Gastrocnemius medialis (tissue), 4 donors: ENCODE results near the gene ATG9A. TPM values are rescaled to one million over a fixed set of nuclear protein-coding genes. Genes with fewer than 3 reads are reported as not detected.

Source experiments
- ATAC-seq, 2 donors: fragments of 150-250 bp; one replicate each; pipeline ENCODE4 v1.9.1; 2016
- DNase-seq, 2 donors: peaks; one replicate each; pipeline ENCODE4 v3.0.0-alpha.2; 2019
- H3K27ac ChIP-seq, 4 donors: fragments of 200-600 bp; sonication (generic); 1 replicate in 1 of 4; 2 replicates in 3 of 4; pipeline ENCODE4 v1.5.1; 2016 to 2018; ENCODE audit warnings: mild to moderate bottlenecking in 2 of 4, moderate library complexity in 1 of 4
- H3K27me3 ChIP-seq, 3 donors: fragments of 200-600 bp; sonication (generic) in 2 of 3; 1 replicate in 1 of 3; 2 replicates in 2 of 3; pipeline versions ENCODE4 v1.5.1 to v1.6.0; 2016 to 2019; ENCODE audit warnings: mild to moderate bottlenecking in 1 of 3, moderate library complexity in 1 of 3
- H3K36me3 ChIP-seq, 2 donors: fragments of 200-600 bp; sonication (generic) in 1 of 2; one replicate each; pipeline ENCODE4 v1.5.1; 2017 to 2018
- H3K4me1 ChIP-seq, 2 donors: fragments of 200-600 bp; sonication (generic) in 1 of 2; one replicate each; pipeline ENCODE4 v1.5.1; 2016 to 2017; ENCODE audit warnings: mild to moderate bottlenecking in 2 of 2
- H3K4me3 ChIP-seq, 4 donors: fragments of 200-600 bp; sonication (generic) in 3 of 4; 1 replicate in 1 of 4; 2 replicates in 3 of 4; pipeline ENCODE4 v1.5.1; 2016 to 2019; ENCODE audit warnings: mild to moderate bottlenecking in 2 of 4
- H3K9me3 ChIP-seq, 3 donors: fragments of 200-600 bp; sonication (generic) in 2 of 3; 1 replicate in 1 of 3; 2 replicates in 2 of 3; pipeline ENCODE4 v1.5.1; 2016 to 2019
- POLR2A ChIP-seq, 2 donors: fragments of 450-650 bp; IDR thresholded peaks; one replicate each; pipeline ENCODE4 v1.6.1; 2017; ENCODE audit warnings: antibody characterized with exemption in 2 of 2, mild to moderate bottlenecking in 2 of 2, moderate library complexity in 2 of 2
- in situ Hi-C, 4 donors: fragments of 200-750 bp; cut with MboI; loops; one replicate each; pipeline versions ENCODE4 v1.15.0 to v1.8.0; 2017; ENCODE audit warnings: low sequenced_read_pairs in 4 of 4
- intact Hi-C: fragments of 100-400 bp; cut with DNase I; formaldehyde crosslinking; loops from one replicate; pipeline ENCODE4 v1.15.1; 2023; ENCODE audit warnings: low total_unique reads
- total RNA-seq, 4 donors: library from RNA; depleted of rRNA; stranded (reverse); fragments of >200 nt; gene quantifications; one replicate each; pipeline versions ENCODE4 v1.1.0 to v1.2.3, GENCODE V29; 2016
- TF ChIP-seq, protein P1 (sequence below), 5 experiments: fragments of 450-650 bp in 3 of 5; fragments of 200-600 bp in 2 of 5; sonication (generic) in 2 of 5; IDR thresholded peaks in 4 of 5; conservative IDR thresholded peaks in 1 of 5; 1 replicate in 4 of 5; 2 replicates in 1 of 5; pipeline ENCODE4 v1.5.1; 2016 to 2019; ENCODE audit warnings: antibody characterized with exemption in 5 of 5, mild to moderate bottlenecking in 3 of 5, moderate library complexity in 3 of 5

ATG9A gene
- total RNA-seq, 4 donors from 2014 or later, result 111 to 208 (median 176) TPM

DNA sequence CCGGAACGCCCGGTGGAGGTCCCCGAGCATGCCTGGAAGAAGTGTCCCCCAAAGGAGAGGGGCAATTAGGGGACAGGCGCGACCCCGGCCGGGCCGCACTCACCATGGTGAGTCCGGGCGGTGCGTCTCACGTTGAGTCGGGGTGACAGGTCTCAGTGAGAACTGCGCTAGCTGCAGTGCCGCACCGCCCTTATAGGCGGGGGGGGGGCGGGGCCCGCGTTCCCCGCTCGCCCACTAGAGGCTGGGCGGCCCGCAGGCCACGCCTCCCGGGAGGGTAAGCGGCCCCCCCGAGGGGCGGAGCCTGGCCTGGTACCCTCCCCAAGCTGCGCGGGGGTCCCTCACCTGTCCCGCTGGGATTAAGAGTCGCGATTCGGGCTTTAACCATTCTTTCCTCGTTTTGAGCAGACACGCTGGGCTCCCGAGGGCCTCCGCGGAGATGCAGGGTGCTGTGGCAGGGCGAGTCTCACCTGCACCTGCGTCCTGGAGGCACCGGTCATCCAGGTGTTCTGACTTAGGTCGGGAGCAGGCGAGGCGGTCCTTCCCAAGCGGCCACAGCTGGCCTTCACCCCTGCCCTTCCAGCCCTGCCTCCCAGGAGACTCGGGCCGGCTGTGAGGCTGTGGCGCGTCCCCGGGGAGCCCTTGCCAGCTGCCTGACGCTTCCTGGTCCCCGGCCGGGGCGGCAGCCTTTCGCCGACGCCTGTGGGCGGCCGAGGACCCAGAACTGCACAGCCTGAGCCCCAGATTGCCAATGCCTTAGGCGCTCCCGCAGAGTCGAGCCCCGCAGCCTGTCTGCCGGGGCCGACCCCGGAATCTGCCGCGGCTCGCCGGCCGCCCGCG lies 24.5 kb upstream of the ATG9A start, which contains the start of gene TUBA4A:
Gene TUBA4A (minus strand): TSS at position 166 of the 837 bp plus-strand sequence. CDS start 60 bp downstream, at position 106.
- Histone ChIP-seq H3K36me3 (peaks cover 0 to 26% of the 10 kb centered on the region in 2 donors), H3K27ac (peak within 1 kb of the TSS; percentile 91 to 99 (median 96)), H3K4me3 (peak within 1 kb of the TSS; percentile 68 to 88 (median 76)), H3K27me3 (no peaks in the 10 kb centered on the region), H3K9me3 (no peaks in the 10 kb centered on the region), H3K4me1 (peaks cover 36 to 53% of the 10 kb centered on the region in 2 donors)
- intact Hi-C loops, result loop anchor here (1.0 to 5.0 kb wide), 7 partner anchors 20 to 257 kb away; partner anchors contain the start of genes ANKZF1, ATG9A, CNPPD1 and DNAJB2
- TF ChIP-seq, protein P1, sequence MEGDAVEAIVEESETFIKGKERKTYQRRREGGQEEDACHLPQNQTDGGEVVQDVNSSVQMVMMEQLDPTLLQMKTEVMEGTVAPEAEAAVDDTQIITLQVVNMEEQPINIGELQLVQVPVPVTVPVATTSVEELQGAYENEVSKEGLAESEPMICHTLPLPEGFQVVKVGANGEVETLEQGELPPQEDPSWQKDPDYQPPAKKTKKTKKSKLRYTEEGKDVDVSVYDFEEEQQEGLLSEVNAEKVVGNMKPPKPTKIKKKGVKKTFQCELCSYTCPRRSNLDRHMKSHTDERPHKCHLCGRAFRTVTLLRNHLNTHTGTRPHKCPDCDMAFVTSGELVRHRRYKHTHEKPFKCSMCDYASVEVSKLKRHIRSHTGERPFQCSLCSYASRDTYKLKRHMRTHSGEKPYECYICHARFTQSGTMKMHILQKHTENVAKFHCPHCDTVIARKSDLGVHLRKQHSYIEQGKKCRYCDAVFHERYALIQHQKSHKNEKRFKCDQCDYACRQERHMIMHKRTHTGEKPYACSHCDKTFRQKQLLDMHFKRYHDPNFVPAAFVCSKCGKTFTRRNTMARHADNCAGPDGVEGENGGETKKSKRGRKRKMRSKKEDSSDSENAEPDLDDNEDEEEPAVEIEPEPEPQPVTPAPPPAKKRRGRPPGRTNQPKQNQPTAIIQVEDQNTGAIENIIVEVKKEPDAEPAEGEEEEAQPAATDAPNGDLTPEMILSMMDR (IDR thresholded peaks at IDR 0.05 in 4 of 5, conservative IDR thresholded peaks at IDR 0.05 in 1 of 5), result peak in 3 of 5 experiments; percentile 23 to 34 (median 30)
- peak; percentile 98 for TF ChIP-seq POLR2A (IDR thresholded peaks at IDR 0.05)
- in situ Hi-C loops, result no loop called here
- DNase-seq, result peak; percentile 76 to 88
- ATAC-seq, result peak; percentile 69 to 72

DNA sequence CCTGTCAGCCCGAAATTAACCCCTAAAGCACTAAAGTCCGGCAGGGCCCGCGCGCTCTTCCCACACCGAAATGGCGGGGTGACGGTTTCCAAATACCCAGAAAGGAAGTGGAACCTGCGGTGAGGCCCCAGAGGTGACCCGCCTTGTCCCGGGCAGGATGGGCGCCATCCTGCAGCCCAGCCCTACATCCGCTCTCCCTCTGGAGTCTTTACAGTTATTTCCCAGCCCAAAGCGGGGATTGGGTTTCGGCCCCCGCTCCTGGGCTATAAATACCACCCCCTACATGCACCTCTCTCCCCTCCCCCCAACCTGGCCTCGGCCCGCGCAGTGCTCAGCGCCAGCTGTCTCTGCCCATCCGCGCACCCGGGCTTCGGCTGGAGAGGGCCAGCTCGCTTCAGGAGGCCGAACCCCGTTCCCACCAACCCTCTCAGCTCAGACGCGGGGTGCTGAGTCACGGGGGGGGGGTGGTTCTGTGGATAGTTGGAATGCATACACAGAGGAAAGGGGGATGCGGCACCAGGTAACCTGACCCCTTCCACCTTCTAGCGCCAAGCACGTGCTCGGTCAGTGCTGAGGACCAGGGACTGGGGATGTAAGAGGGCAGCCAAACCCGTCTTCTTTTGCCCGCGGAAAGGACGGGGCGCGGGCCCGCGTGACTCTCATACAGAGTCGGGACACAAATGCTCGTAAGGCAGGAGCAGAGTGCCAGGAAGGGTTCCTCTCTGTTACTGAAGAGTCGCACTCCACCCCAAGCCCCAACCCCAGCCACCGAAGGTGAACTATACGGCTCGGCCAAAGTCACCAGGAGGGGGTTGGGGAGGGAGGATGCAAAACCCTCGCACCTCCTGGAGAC lies 23.7 kb upstream of the ATG9A start, which contains the start of gene TUBA4B:
Gene TUBA4B (plus strand): TSS at position 344 of the 853 bp plus-strand sequence. CDS start 165 bp downstream, at position 509.
- intact Hi-C loops, result loop anchor here (1.0 to 5.0 kb wide), 6 partner anchors 21 to 256 kb away; partner anchors contain the start of genes ANKZF1, ATG9A, CNPPD1 and DNAJB2
- ATAC-seq, result peak; percentile 71 to 74
- peak; percentile 71 to 91 for DNase-seq
- H3K4me3 ChIP-seq, result peak within 1 kb of the TSS; percentile 68 to 88 (median 76)
- in situ Hi-C loops, result no loop called here
- peaks cover 41 to 62% of the 10 kb centered on the region in 2 donors for H3K4me1 ChIP-seq
- no peaks in the 10 kb centered on the region for H3K9me3 ChIP-seq
- H3K27ac ChIP-seq, result peak within 1 kb of the TSS; percentile 91 to 99 (median 96)
- TF ChIP-seq, protein P1 (IDR thresholded peaks at IDR 0.05 in 4 of 5, conservative IDR thresholded peaks at IDR 0.05 in 1 of 5), result no peak
- peak in 1 of 2 donors; percentile 44 for TF ChIP-seq POLR2A (IDR thresholded peaks at IDR 0.05)
- no peaks in the 10 kb centered on the region for H3K27me3 ChIP-seq
- H3K36me3 ChIP-seq, result peaks cover 0 to 33% of the 10 kb centered on the region in 2 donors

DNA sequence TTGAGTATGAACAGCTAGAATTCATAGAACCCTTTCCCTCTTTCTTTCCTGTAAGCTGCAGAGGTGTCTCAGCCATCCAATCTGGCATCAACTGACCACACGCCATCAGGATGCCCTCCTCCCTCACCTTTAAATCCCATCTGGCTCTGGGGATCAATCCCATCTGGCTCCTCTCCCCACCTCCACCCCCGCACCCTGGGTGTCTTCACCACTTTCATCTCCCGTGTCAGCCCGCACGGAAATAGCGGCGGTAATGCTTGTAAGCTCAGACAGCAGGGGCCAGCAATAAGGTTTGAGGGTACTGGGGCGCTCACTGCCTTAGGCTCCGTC lies 23.1 kb upstream of the ATG9A start:
- no peaks in the 10 kb centered on the region for H3K27me3 ChIP-seq
- H3K27ac ChIP-seq, result peak overlapping the region; percentile 91 to 99 (median 96)
- peaks cover 0 to 33% of the 10 kb centered on the region in 2 donors for H3K36me3 ChIP-seq
- TF ChIP-seq POLR2A (IDR thresholded peaks at IDR 0.05), result no peak
- DNase-seq, result no peak
- H3K4me3 ChIP-seq, result peak overlapping the region; percentile 68 to 88 (median 76)
- peaks cover 46 to 68% of the 10 kb centered on the region in 2 donors for H3K4me1 ChIP-seq
- in situ Hi-C loops (no loop called here), intact Hi-C loops (loop anchor here (2.0 to 5.0 kb wide), 2 partner anchors 76 to 255 kb away; partner anchors contain the start of gene CNPPD1)
- ATAC-seq, result peak in 1 of 2 donors; percentile 1
- no peaks in the 10 kb centered on the region for H3K9me3 ChIP-seq

DNA sequence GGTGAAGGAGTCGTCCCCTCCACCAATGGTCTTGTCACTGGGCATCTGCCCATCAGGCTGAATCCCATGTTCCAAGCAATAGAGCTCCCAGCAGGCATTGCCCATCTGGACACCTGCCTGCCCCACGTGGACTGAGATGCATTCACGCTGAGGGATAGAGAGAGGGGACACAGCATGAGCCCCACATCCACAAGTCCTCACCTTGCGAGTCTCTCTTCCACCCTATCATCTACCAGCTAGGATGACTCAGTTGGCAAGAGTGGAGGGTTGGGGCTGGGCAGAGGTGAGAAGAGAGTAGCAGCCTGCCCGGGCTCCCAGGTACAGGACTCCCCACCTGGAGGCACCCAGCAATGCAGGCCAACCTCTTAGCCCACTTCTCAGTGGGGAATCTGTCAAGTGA lies 22.6 kb upstream of the ATG9A start:
- peaks cover 46 to 72% of the 10 kb centered on the region in 2 donors for H3K4me1 ChIP-seq
- peak in 1 of 2 donors; percentile 3 for ATAC-seq
- peaks cover 0 to 33% of the 10 kb centered on the region in 2 donors for H3K36me3 ChIP-seq
- no peaks in the 10 kb centered on the region for H3K9me3 ChIP-seq
- in situ Hi-C loops (no loop called here), intact Hi-C loops (loop anchor here (2.0 to 5.0 kb wide), 2 partner anchors 75 to 255 kb away; partner anchors contain the start of gene CNPPD1)
- H3K27ac ChIP-seq, result peak overlapping the region; percentile 91 to 99 (median 96)
- TF ChIP-seq, protein P1 (IDR thresholded peaks at IDR 0.05 in 4 of 5, conservative IDR thresholded peaks at IDR 0.05 in 1 of 5), result no peak
- peak in 1 of 2 donors; percentile 22 for TF ChIP-seq POLR2A (IDR thresholded peaks at IDR 0.05)
- DNase-seq, result peak; percentile 33 to 65
- H3K4me3 ChIP-seq, result peak overlapping the region; percentile 68 to 88 (median 76)
- no peaks in the 10 kb centered on the region for H3K27me3 ChIP-seq
